ENCODE results near the gene SORBS1.

SORBS1 gene

DNA sequence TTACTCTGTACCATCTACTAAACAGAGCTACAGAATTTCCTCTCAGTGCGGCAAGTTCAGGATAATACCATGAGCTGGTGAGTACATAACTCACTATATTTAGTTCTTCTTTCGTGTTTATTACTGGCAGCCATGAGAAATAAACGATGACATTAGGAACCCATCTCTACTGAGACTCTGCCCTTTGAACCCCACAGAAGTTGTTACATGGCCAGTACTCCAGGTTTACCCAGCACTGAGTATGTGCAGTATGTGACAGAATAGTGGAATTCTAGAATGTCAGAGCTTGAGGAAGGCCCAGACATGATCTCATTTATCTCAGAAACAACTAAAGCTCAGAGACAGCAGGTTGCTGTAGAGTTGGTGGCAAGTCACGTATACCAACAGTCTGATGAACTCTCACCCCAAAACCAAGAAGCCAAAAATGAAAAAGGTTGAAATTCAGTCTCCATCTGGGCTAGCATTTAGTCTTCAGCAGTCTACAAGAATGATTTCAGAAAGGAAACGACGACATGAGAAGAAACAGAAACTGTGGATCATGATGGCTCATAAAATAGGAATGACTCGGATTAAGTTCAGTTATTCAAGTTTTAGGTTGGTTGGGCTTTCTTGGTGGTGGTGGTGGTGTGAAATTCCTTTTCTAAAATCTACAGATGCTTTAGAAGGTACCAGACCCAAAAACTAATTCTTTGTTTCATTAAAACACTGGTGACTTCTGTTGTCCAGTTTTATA lies 78.5 kb downstream of the SORBS1 start:
- no peaks in the 10 kb centered on the region for H3K9me2 ChIP-seq (replicated peaks; ENCODE audit: insufficient read depth, low read length)
- H3K36me3 ChIP-seq (ENCODE audit: low read length), result no peaks in the 10 kb centered on the region
- no peak overlapping the region for H3K9ac ChIP-seq (ENCODE audit: low read length)
- H3K27me3 ChIP-seq (ENCODE audit: low read length), result no peaks in the 10 kb centered on the region
- H3K9me3 ChIP-seq (ENCODE audit: insufficient read depth, low read length), result no peaks in the 10 kb centered on the region
- no peaks in the 10 kb centered on the region for H4K20me1 ChIP-seq (ENCODE audit: low read depth, low read length)
- no peak overlapping the region for H3K27ac ChIP-seq (ENCODE audit: low read depth, low read length)
- H3F3A ChIP-seq (ENCODE audit: insufficient read depth), result no peaks in the 10 kb centered on the region
- H2AFZ ChIP-seq (ENCODE audit: low read depth, low read length, severe bottlenecking), result no peak overlapping the region
- TF ChIP-seq, protein P1, sequence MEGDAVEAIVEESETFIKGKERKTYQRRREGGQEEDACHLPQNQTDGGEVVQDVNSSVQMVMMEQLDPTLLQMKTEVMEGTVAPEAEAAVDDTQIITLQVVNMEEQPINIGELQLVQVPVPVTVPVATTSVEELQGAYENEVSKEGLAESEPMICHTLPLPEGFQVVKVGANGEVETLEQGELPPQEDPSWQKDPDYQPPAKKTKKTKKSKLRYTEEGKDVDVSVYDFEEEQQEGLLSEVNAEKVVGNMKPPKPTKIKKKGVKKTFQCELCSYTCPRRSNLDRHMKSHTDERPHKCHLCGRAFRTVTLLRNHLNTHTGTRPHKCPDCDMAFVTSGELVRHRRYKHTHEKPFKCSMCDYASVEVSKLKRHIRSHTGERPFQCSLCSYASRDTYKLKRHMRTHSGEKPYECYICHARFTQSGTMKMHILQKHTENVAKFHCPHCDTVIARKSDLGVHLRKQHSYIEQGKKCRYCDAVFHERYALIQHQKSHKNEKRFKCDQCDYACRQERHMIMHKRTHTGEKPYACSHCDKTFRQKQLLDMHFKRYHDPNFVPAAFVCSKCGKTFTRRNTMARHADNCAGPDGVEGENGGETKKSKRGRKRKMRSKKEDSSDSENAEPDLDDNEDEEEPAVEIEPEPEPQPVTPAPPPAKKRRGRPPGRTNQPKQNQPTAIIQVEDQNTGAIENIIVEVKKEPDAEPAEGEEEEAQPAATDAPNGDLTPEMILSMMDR (IDR thresholded peaks at IDR 0.05; ENCODE audit: insufficient read depth, low read length, poor library complexity, severe bottlenecking), result no peak
- no peak for TF ChIP-seq EZH2phosphoT487 (conservative IDR thresholded peaks at IDR 0.05; ENCODE audit: low read length)
- H3K4me3 ChIP-seq (ENCODE audit: insufficient read depth, low read length, poor library complexity, severe bottlenecking), result no peak overlapping the region
- H3K4me2 ChIP-seq (ENCODE audit: low read depth, low read length, poor library complexity, severe bottlenecking), result no peak overlapping the region
- H3K79me2 ChIP-seq (ENCODE audit: insufficient read depth, low read length), result no peaks in the 10 kb centered on the region

GRCh38 chr10:95480901-95481491 lies 80.2 kb downstream of the SORBS1 start:
- no peak overlapping the region for H3K4me2 ChIP-seq (ENCODE audit: low read depth, low read length, poor library complexity, severe bottlenecking)
- H3K9me3 ChIP-seq (ENCODE audit: insufficient read depth, low read length), result no peaks in the 10 kb centered on the region
- H3K9me2 ChIP-seq (replicated peaks; ENCODE audit: insufficient read depth, low read length), result no peaks in the 10 kb centered on the region
- no peaks in the 10 kb centered on the region for H3K79me2 ChIP-seq (ENCODE audit: insufficient read depth, low read length)
- H3K27ac ChIP-seq (ENCODE audit: low read depth, low read length), result no peak overlapping the region
- no peak overlapping the region for H3K4me3 ChIP-seq (ENCODE audit: insufficient read depth, low read length, poor library complexity, severe bottlenecking)
- no peak overlapping the region for H3K9ac ChIP-seq (ENCODE audit: low read length)
- no peaks in the 10 kb centered on the region for H3K36me3 ChIP-seq (ENCODE audit: low read length)
- H2AFZ ChIP-seq (ENCODE audit: low read depth, low read length, severe bottlenecking), result no peak overlapping the region
- H4K20me1 ChIP-seq (ENCODE audit: low read depth, low read length), result no peaks in the 10 kb centered on the region
- no peak for TF ChIP-seq EZH2phosphoT487 (conservative IDR thresholded peaks at IDR 0.05; ENCODE audit: low read length)
- TF ChIP-seq, protein P1 (IDR thresholded peaks at IDR 0.05; ENCODE audit: insufficient read depth, low read length, poor library complexity, severe bottlenecking), result no peak
- no peaks in the 10 kb centered on the region for H3F3A ChIP-seq (ENCODE audit: insufficient read depth)
- H3K27me3 ChIP-seq (ENCODE audit: low read length), result no peaks in the 10 kb centered on the region

- no peak overlapping the region for H3K4me2 ChIP-seq (ENCODE audit: low read depth, low read length, poor library complexity, severe bottlenecking)
- H3F3A ChIP-seq (ENCODE audit: insufficient read depth), result no peaks in the 10 kb centered on the region
- TF ChIP-seq, protein P1 (IDR thresholded peaks at IDR 0.05; ENCODE audit: insufficient read depth, low read length, poor library complexity, severe bottlenecking), result no peak
- TF ChIP-seq EZH2phosphoT487 (conservative IDR thresholded peaks at IDR 0.05; ENCODE audit: low read length), result no peak
- H2AFZ ChIP-seq (ENCODE audit: low read depth, low read length, severe bottlenecking), result no peak overlapping the region
- H3K36me3 ChIP-seq (ENCODE audit: low read length), result no peaks in the 10 kb centered on the region
- H3K9me2 ChIP-seq (replicated peaks; ENCODE audit: insufficient read depth, low read length), result no peaks in the 10 kb centered on the region
- H3K9ac ChIP-seq (ENCODE audit: low read length), result no peak overlapping the region
- H4K20me1 ChIP-seq (ENCODE audit: low read depth, low read length), result no peaks in the 10 kb centered on the region
- no peaks in the 10 kb centered on the region for H3K27me3 ChIP-seq (ENCODE audit: low read length)
- H3K9me3 ChIP-seq (ENCODE audit: insufficient read depth, low read length), result no peaks in the 10 kb centered on the region
- H3K79me2 ChIP-seq (ENCODE audit: insufficient read depth, low read length), result no peaks in the 10 kb centered on the region
- no peak overlapping the region for H3K4me3 ChIP-seq (ENCODE audit: insufficient read depth, low read length, poor library complexity, severe bottlenecking)
- no peak overlapping the region for H3K27ac ChIP-seq (ENCODE audit: low read depth, low read length)
These were observed 80.9 kb downstream of the SORBS1 start for GRCh38 chr10:95480102-95480900.

All from SU-DHL-6 (cell line).